Caco-2 (cell line): Measurements from ENCODE around the gene WDR59. TPM values are rescaled to one million over a fixed set of nuclear protein-coding genes. Genes with fewer than 3 reads are reported as not detected.
"Not testable (repeated sequence)": the region's sequence is repeated elsewhere in the genome, so short reads cannot be mapped to it uniquely, and the experiment has no call there.

ENCODE experiments used
- BruUV-seq: library from RNA; stranded (reverse); fragments of 400-500 nt; replicated peaks from 2 replicates; lab custom pipeline; 2021; lab: Mats Ljungman, UMichigan
- CTCF ChIA-PET: fragments of 300-600 bp; sonication (Branson Sonifier 250); formaldehyde crosslinking; loops from one replicate; lab custom pipeline; 2022; ENCODE audit warnings: antibody characterized with exemption; lab: Charles Lee
- POLR2A ChIA-PET: fragments of 300-600 bp; sonication (Branson Sonifier 250); formaldehyde crosslinking; loops from one replicate; lab custom pipeline; 2022; ENCODE audit warnings: antibody characterized with exemption; lab: Charles Lee
- DNase-seq, 2 experiments: peaks; one replicate each; pipeline versions ENCODE4 v3.0.0 to v3.0.0-alpha.2; 2020 to 2022
- H3K27me3 ChIP-seq: replicated peaks from 2 replicates; pipeline ENCODE4 v1.6.0; 2011; ENCODE audit warnings: low read length; ENCODE audit not compliant: control insufficient read depth, insufficient read depth
- H3K36me3 ChIP-seq: 2 replicates; pipeline ENCODE4 v1.5.1; 2011; ENCODE audit warnings: low read length; ENCODE audit not compliant: control insufficient read depth, insufficient read depth
- H3K4me1 ChIP-seq: fragments of 250-450 bp; sonication (Bioruptor Pico); 2 replicates; pipeline ENCODE4 v1.5.1; 2020; ENCODE audit warnings: mild to moderate bottlenecking
- H3K4me3 ChIP-seq: 2 replicates; pipeline ENCODE4 v1.5.1; 2011; ENCODE audit warnings: low read depth, mild to moderate bottlenecking, control low read depth, low read length
- H3K9me3 ChIP-seq: fragments of 250-450 bp; sonication (Bioruptor Pico); 2 replicates; pipeline ENCODE4 v1.5.1; 2020; ENCODE audit warnings: mild to moderate bottlenecking, moderate library complexity
- H3K27ac Mint-ChIP-seq: one replicate; pipeline ENCODE4 v1.8.0; 2022; ENCODE audit warnings: mixed read lengths; ENCODE audit not compliant: unreplicated experiment
- H3K27me3 Mint-ChIP-seq: one replicate; pipeline ENCODE4 v1.8.0; 2022; ENCODE audit warnings: mixed read lengths; ENCODE audit not compliant: insufficient read depth, unreplicated experiment
- H3K36me3 Mint-ChIP-seq: one replicate; pipeline ENCODE4 v1.8.0; 2022; ENCODE audit warnings: mild to moderate bottlenecking, mixed read lengths; ENCODE audit not compliant: insufficient read depth, unreplicated experiment
- H3K4me1 Mint-ChIP-seq: one replicate; pipeline ENCODE4 v1.8.0; 2022; ENCODE audit warnings: low read depth, mixed read lengths; ENCODE audit not compliant: unreplicated experiment
- H3K4me3 Mint-ChIP-seq: one replicate; pipeline ENCODE4 v1.8.0; 2022; ENCODE audit warnings: mild to moderate bottlenecking, moderate library complexity, mixed read lengths; ENCODE audit not compliant: unreplicated experiment
- H3K9me3 Mint-ChIP-seq: one replicate; pipeline ENCODE4 v1.8.0; 2022; ENCODE audit warnings: mixed read lengths; ENCODE audit not compliant: unreplicated experiment
- CTCF ChIP-seq, 2 experiments: fragments of 200-600 bp in 1 of 2; IDR thresholded peaks; 1 replicate in 1 of 2; 2 replicates in 1 of 2; pipeline versions ENCODE4 v1.5.1 to v1.8.0; 2011 to 2022; ENCODE audit warnings: antibody characterized with exemption in 1 of 2, control low read depth in 1 of 2, inconsistent platforms in 1 of 2, low read depth in 1 of 2, low read length in 1 of 2, mild to moderate bottlenecking in 1 of 2, moderate library complexity in 1 of 2; ENCODE audit not compliant: insufficient read depth in 1 of 2, severe bottlenecking in 1 of 2, unreplicated experiment in 1 of 2
- intact Hi-C: fragments of 100-400 bp; cut with micrococcal nuclease; formaldehyde crosslinking; loops from one replicate; pipeline ENCODE4 v1.10.0; 2022; ENCODE audit not compliant: unreplicated experiment
- total RNA-seq: library from RNA; stranded (reverse); gene quantifications from 2 replicates; pipeline ENCODE4 v1.2.3, GENCODE V29; 2022

WDR59 gene
- total RNA-seq, 1 experiment from 2014 or later: 148 TPM

GRCh38 chr16:74909665-74910064 lies 75.3 kb downstream of the WDR59 start:
- TF ChIP-seq CTCF (IDR thresholded peaks at IDR 0.05; ENCODE audit: insufficient read depth in 1 of 2, low read depth in 1 of 2, low read length in 1 of 2, severe bottlenecking in 1 of 2, unreplicated experiment in 1 of 2): no peak
- no TSS peak for BruUV-seq
- peaks cover 92% of the 10 kb centered on the region for H3K36me3 Mint-ChIP-seq
- Histone ChIP-seq H3K27me3 (no peaks in the 10 kb centered on the region), H3K36me3 (peaks cover 24% of the 10 kb centered on the region), H3K4me1 (no peaks in the 10 kb centered on the region), H3K9me3 (peaks cover 31% of the 10 kb centered on the region), H3K4me3 (no peak overlapping the region)
- H3K9me3 Mint-ChIP-seq: peaks cover 30% of the 10 kb centered on the region
- intact Hi-C loops: no loop called here
- H3K4me3 Mint-ChIP-seq: no peak overlapping the region
- no peaks in the 10 kb centered on the region for H3K4me1 Mint-ChIP-seq
- no peak overlapping the region for H3K27ac Mint-ChIP-seq
- no peaks in the 10 kb centered on the region for H3K27me3 Mint-ChIP-seq
- no peak for DNase-seq
- ChIA-PET POLR2A (interaction anchor here (0.6 kb wide), 1 partner anchor 28 kb away, joined by 4 read pairs; no protein-coding TSS in a partner anchor), CTCF (no interaction called here)

GRCh38 chr16:74908759-74909158 lies 76.2 kb downstream of the WDR59 start:
- BruUV-seq, H3K4me1 Mint-ChIP-seq, intact Hi-C loops, H3K27me3 ChIP-seq, H3K4me3 ChIP-seq, H3K27ac Mint-ChIP-seq, POLR2A ChIA-PET, H3K27me3 Mint-ChIP-seq, CTCF ChIA-PET, H3K4me3 Mint-ChIP-seq, H3K4me1 ChIP-seq: not testable (repeated sequence)
- Histone ChIP-seq H3K9me3 (peaks cover 25% of the 10 kb centered on the region), H3K36me3 (peaks cover 19% of the 10 kb centered on the region)
- peaks cover 87% of the 10 kb centered on the region for H3K36me3 Mint-ChIP-seq
- peak; percentile 18 to 43 for DNase-seq
- peaks cover 28% of the 10 kb centered on the region for H3K9me3 Mint-ChIP-seq

GRCh38 chr16:74903901-74904678 lies 80.8 kb downstream of the WDR59 start:
- Mint-ChIP-seq H3K4me1 (no peaks in the 10 kb centered on the region), H3K27me3 (no peaks in the 10 kb centered on the region), H3K27ac (no peak overlapping the region), H3K36me3 (peaks cover 74% of the 10 kb centered on the region), H3K4me3 (no peak overlapping the region), H3K9me3 (peaks cover 12% of the 10 kb centered on the region)
- H3K27me3 ChIP-seq: no peaks in the 10 kb centered on the region
- no peaks in the 10 kb centered on the region for H3K4me1 ChIP-seq
- no TSS peak for BruUV-seq
- CTCF ChIA-PET: no interaction called here
- intact Hi-C loops: no loop called here
- POLR2A ChIA-PET: no interaction called here
- H3K9me3 ChIP-seq: peaks cover 4% of the 10 kb centered on the region; the same call in 1 of the 2 replicates
- peaks cover 5% of the 10 kb centered on the region for H3K36me3 ChIP-seq
- H3K4me3 ChIP-seq: no peak overlapping the region
- no peak for TF ChIP-seq CTCF (IDR thresholded peaks at IDR 0.05; ENCODE audit: insufficient read depth in 1 of 2, low read depth in 1 of 2, low read length in 1 of 2, severe bottlenecking in 1 of 2, unreplicated experiment in 1 of 2)
- DNase-seq: no peak
